ENCODE results near the gene PPP1R13B. TPM values are rescaled to one million over a fixed set of nuclear protein-coding genes. Genes with fewer than 3 reads are reported as not detected.

Gene PPP1R13B
- total and polyA plus RNA-seq, 2 donors from 2014 or later, result 15.1 to 69.4 TPM

GRCh38 chr14:103721334-103722120 lies 125.8 kb downstream of the PPP1R13B start:
- Histone ChIP-seq H3K27ac (ENCODE audit: low read depth in 2 of 2, low read length in 2 of 2) (no peak overlapping the region), H3K4me1 (ENCODE audit: control insufficient read depth in 2 of 3, insufficient read depth in 2 of 3, low read depth in 1 of 3, low read length in 3 of 3) (peaks cover 0 to 17% (median 15%) of the 10 kb centered on the region in 3 donors), H3K9ac (ENCODE audit: low read length in 3 of 3) (no peak overlapping the region), H3K36me3 (ENCODE audit: control insufficient read depth in 2 of 3, insufficient read depth in 3 of 3, low read length in 3 of 3) (peaks cover 0 to 3% (median 0%) of the 10 kb centered on the region in 3 donors), H3K27me3 (ENCODE audit: control insufficient read depth, insufficient read depth, low read length) (no peaks in the 10 kb centered on the region), H3K4me3 (ENCODE audit: low read length in 3 of 3) (no peak overlapping the region), H3K9me3 (ENCODE audit: control insufficient read depth in 2 of 3, insufficient read depth in 1 of 3, low read length in 3 of 3) (no peaks in the 10 kb centered on the region)
- no peak for TF ChIP-seq CTCF (IDR thresholded peaks at IDR 0.05; ENCODE audit: borderline replicate concordance, extremely low read depth, insufficient read depth)
- FAIRE-seq, result no peak
- intact Hi-C loops (cut with DNase I), result no loop called here
- no peak for DNase-seq

DNA sequence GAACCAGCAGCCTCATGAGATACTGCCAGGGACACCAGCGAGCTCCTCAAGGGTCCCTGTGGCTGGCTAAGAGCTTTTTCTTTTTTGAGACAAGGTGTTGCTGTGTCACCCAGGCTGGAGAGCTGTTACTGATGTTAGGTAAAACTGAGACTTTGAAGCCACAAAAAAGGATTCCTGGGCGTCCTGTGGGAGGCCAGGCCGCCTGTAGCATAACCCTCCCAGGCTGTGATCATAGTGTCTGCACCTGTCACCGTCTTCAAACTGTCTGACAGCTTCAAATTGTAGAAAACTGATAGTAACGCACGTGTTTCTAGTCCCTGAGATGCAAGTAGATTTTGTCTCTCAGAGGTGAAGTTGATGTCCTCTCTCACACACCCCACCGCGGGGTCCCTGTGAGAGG lies 127.6 kb downstream of the PPP1R13B start:
- Histone ChIP-seq H3K27me3 (ENCODE audit: control insufficient read depth, insufficient read depth, low read length) (no peaks in the 10 kb centered on the region), H3K9ac (ENCODE audit: low read length in 3 of 3) (no peak overlapping the region), H3K4me3 (ENCODE audit: low read length in 3 of 3) (no peak overlapping the region), H3K9me3 (ENCODE audit: control insufficient read depth in 2 of 3, insufficient read depth in 1 of 3, low read length in 3 of 3) (no peaks in the 10 kb centered on the region), H3K27ac (ENCODE audit: low read depth in 2 of 2, low read length in 2 of 2) (no peak overlapping the region), H3K4me1 (ENCODE audit: control insufficient read depth in 2 of 3, insufficient read depth in 2 of 3, low read depth in 1 of 3, low read length in 3 of 3) (peaks cover 0 to 16% (median 16%) of the 10 kb centered on the region in 3 donors), H3K36me3 (ENCODE audit: control insufficient read depth in 2 of 3, insufficient read depth in 3 of 3, low read length in 3 of 3) (no peaks in the 10 kb centered on the region)
- TF ChIP-seq CTCF (IDR thresholded peaks at IDR 0.05; ENCODE audit: borderline replicate concordance, extremely low read depth, insufficient read depth), result no peak
- FAIRE-seq (no peak), DNase-seq (no peak)
- intact Hi-C loops (cut with DNase I), result no loop called here

GRCh38 chr14:103718572-103718971 lies 128.8 kb downstream of the PPP1R13B start:
- intact Hi-C loops (cut with DNase I), result no loop called here
- H3K9me3 ChIP-seq (ENCODE audit: control insufficient read depth in 2 of 3, insufficient read depth in 1 of 3, low read length in 3 of 3), result no peaks in the 10 kb centered on the region
- H3K36me3 ChIP-seq (ENCODE audit: control insufficient read depth in 2 of 3, insufficient read depth in 3 of 3, low read length in 3 of 3), result no peaks in the 10 kb centered on the region
- H3K4me1 ChIP-seq (ENCODE audit: control insufficient read depth in 2 of 3, insufficient read depth in 2 of 3, low read depth in 1 of 3, low read length in 3 of 3), result peaks cover 0 to 16% (median 13%) of the 10 kb centered on the region in 3 donors
- peak in 1 of 5 donors; percentile 67 for DNase-seq
- H3K4me3 ChIP-seq (ENCODE audit: low read length in 3 of 3), result no peak overlapping the region
- TF ChIP-seq CTCF (IDR thresholded peaks at IDR 0.05; ENCODE audit: borderline replicate concordance, extremely low read depth, insufficient read depth), result no peak
- no peak for FAIRE-seq
- no peak overlapping the region for H3K27ac ChIP-seq (ENCODE audit: low read depth in 2 of 2, low read length in 2 of 2)
- H3K27me3 ChIP-seq (ENCODE audit: control insufficient read depth, insufficient read depth, low read length), result no peaks in the 10 kb centered on the region
- no peak overlapping the region for H3K9ac ChIP-seq (ENCODE audit: low read length in 3 of 3)
